ENCODE results near the gene ENPP6. TPM values are rescaled to one million over a fixed set of nuclear protein-coding genes. Genes with fewer than 3 reads are reported as not detected.
A peak's percentile ranks its signal among the peaks of the same experiment; 100 is the strongest.

The ENPP6 gene
- total RNA-seq, 1 donor from 2014 or later: not detected

DNA sequence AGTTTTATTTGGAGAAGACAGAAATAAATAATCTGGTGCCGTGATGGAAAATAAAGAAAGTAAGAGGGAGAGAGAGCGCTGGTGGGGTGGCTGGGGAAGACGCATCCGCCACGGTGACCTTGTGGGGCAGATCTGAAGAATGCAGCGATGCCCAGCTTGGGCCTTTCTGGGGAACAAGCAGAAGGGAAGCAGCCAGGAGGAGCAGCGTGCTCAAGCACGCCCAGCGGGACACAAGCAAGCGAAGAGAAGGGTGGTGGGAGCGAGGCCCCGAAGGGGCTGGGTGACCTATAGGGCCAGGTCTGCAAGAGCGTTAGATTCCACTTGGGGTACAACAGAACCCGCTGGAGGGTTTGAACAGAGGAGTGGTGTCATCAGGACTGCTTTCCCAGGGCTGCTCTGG is 12.4 kb downstream of the ENPP6 start:
- H3K4me1 Mint-ChIP-seq: peaks cover 18% of the 10 kb centered on the region
- H3K27me3 Mint-ChIP-seq (ENCODE audit: low read depth): no peaks in the 10 kb centered on the region
- H3K27ac Mint-ChIP-seq (ENCODE audit: unreplicated experiment): peak overlapping the region; percentile 79
- H3K36me3 Mint-ChIP-seq (ENCODE audit: low read depth): no peaks in the 10 kb centered on the region
- no peak for DNase-seq (ENCODE audit: low read depth, low spot score)
- no peak overlapping the region for H3K4me3 Mint-ChIP-seq
- no peak for TF ChIP-seq CTCF (conservative IDR thresholded peaks at IDR 0.05)
- peaks cover 3% of the 10 kb centered on the region for H3K9me3 Mint-ChIP-seq

DNA sequence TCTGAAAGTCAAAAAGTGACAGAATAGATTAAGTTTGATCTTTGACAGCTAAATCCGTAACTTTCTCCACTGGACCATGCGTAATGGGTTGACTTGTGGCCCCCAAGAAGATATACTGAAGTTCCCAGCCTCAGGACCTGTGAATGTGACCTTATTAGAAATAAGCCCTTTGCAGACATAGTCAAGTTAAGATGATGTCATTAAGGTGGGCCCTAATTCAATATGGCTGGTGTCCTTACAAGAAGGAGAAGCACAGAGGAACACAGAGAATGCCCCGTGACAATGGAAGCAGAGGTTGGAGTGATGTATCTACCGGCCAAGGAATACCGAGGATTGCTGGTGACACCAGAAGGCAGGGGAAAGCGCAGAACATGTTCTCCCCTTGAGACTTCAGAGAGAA is 14.4 kb downstream of the ENPP6 start:
- Mint-ChIP-seq H3K4me3 (no peak overlapping the region), H3K36me3 (ENCODE audit: low read depth) (no peaks in the 10 kb centered on the region), H3K27ac (ENCODE audit: unreplicated experiment) (no peak overlapping the region), H3K4me1 (peaks cover 18% of the 10 kb centered on the region), H3K27me3 (ENCODE audit: low read depth) (no peaks in the 10 kb centered on the region), H3K9me3 (peaks cover 3% of the 10 kb centered on the region)
- no peak for DNase-seq (ENCODE audit: low read depth, low spot score)
- no peak for TF ChIP-seq CTCF (conservative IDR thresholded peaks at IDR 0.05)

- no peak for TF ChIP-seq CTCF (conservative IDR thresholded peaks at IDR 0.05)
Measured at GRCh38 chr4:184201179-184201578, 16.5 kb downstream of the ENPP6 start.

DNA sequence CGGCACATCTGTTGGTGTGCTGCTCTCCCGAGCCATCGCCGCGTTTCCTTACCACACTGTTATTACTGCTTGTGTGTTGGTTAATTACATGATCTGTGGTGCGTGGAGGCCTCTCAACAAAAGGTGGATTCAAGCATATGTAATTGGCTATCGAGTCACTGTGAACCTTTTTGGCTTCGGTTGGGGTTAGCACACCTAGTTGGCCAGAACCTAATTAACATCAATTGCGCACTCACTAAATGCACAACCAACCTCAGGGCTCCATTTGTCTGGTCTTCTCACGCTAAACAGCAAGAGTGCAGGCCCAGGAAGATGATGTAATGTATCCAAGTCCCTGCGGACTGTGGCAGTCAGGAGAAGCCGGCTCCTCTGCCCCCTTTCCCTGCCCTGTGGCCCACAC is 17.4 kb downstream of the ENPP6 start:
- H3K9me3 Mint-ChIP-seq: no peaks in the 10 kb centered on the region
- no peak for TF ChIP-seq CTCF (conservative IDR thresholded peaks at IDR 0.05)
- peaks cover 3% of the 10 kb centered on the region for H3K4me1 Mint-ChIP-seq
- DNase-seq (ENCODE audit: low read depth, low spot score): no peak
- H3K4me3 Mint-ChIP-seq: no peak overlapping the region
- no peak overlapping the region for H3K27ac Mint-ChIP-seq (ENCODE audit: unreplicated experiment)
- H3K27me3 Mint-ChIP-seq (ENCODE audit: low read depth): no peaks in the 10 kb centered on the region
- no peaks in the 10 kb centered on the region for H3K36me3 Mint-ChIP-seq (ENCODE audit: low read depth)

More at GRCh38 chr4:184201179-184201578, 16.5 kb downstream of the ENPP6 start:
- Mint-ChIP-seq H3K27me3 (ENCODE audit: low read depth) (no peaks in the 10 kb centered on the region), H3K9me3 (peaks cover 3% of the 10 kb centered on the region), H3K4me1 (peaks cover 10% of the 10 kb centered on the region), H3K36me3 (ENCODE audit: low read depth) (no peaks in the 10 kb centered on the region), H3K4me3 (no peak overlapping the region), H3K27ac (ENCODE audit: unreplicated experiment) (no peak overlapping the region)
- DNase-seq (ENCODE audit: low read depth, low spot score): no peak

GRCh38 chr4:184199780-184200179 is 17.9 kb downstream of the ENPP6 start:
- no peaks in the 10 kb centered on the region for H3K36me3 Mint-ChIP-seq (ENCODE audit: low read depth)
- no peak for DNase-seq (ENCODE audit: low read depth, low spot score)

More at GRCh38 chr4:184199780-184200179, 17.9 kb downstream of the ENPP6 start:
- Mint-ChIP-seq H3K4me3 (no peak overlapping the region), H3K27ac (ENCODE audit: unreplicated experiment) (no peak overlapping the region), H3K4me1 (no peaks in the 10 kb centered on the region), H3K27me3 (ENCODE audit: low read depth) (no peaks in the 10 kb centered on the region), H3K9me3 (no peaks in the 10 kb centered on the region)
- no peak for TF ChIP-seq CTCF (conservative IDR thresholded peaks at IDR 0.05)
